Measurements from ENCODE around the gene ITPK1.

Gene ITPK1

GRCh38 chr14:93023802-93024434 lies 91.8 kb downstream of the ITPK1 start:
- H3K27ac ChIP-seq: no peak overlapping the region
- TF ChIP-seq CTCF (conservative IDR thresholded peaks at IDR 0.05): no peak

- no peak overlapping the region for H3K27ac ChIP-seq
- TF ChIP-seq CTCF (conservative IDR thresholded peaks at IDR 0.05): no peak
Measured at GRCh38 chr14:93023039-93023438, 92.7 kb downstream of the ITPK1 start.

GRCh38 chr14:93019970-93020369 lies 95.8 kb downstream of the ITPK1 start:
- peak overlapping the region; percentile 72 for H3K27ac ChIP-seq
- no peak for TF ChIP-seq CTCF (conservative IDR thresholded peaks at IDR 0.05)

GRCh38 chr14:93019367-93019843 lies 96.3 kb downstream of the ITPK1 start:
- TF ChIP-seq CTCF (conservative IDR thresholded peaks at IDR 0.05): peak; percentile 22
- H3K27ac ChIP-seq: peak overlapping the region; percentile 72

- TF ChIP-seq CTCF (conservative IDR thresholded peaks at IDR 0.05): no peak
- peak overlapping the region; percentile 72 for H3K27ac ChIP-seq
Measured at GRCh38 chr14:93018366-93018765, 97.4 kb downstream of the ITPK1 start.

- H3K27ac ChIP-seq: no peak overlapping the region
- TF ChIP-seq CTCF (conservative IDR thresholded peaks at IDR 0.05): no peak
Measured at GRCh38 chr14:93017898-93018297, 97.8 kb downstream of the ITPK1 start.

GRCh38 chr14:93017301-93017797 lies 98.4 kb downstream of the ITPK1 start:
- no peak overlapping the region for H3K27ac ChIP-seq
- TF ChIP-seq CTCF (conservative IDR thresholded peaks at IDR 0.05): no peak
